GM21786 (cell line): ENCODE results near the gene TRAPPC8.
"Not testable (repeated sequence)": the region's sequence is repeated elsewhere in the genome, so short reads cannot be mapped to it uniquely, and the experiment has no call there.

Source experiments
- ATAC-seq: cut with Tn5 transposase; IDR thresholded peaks from one replicate; pipeline ENCODE4 v1.9.1; 2021; ENCODE audit not compliant: unreplicated experiment

The TRAPPC8 gene

GRCh38 chr18:31946305-31947046 lies 3.5 kb upstream of the TRAPPC8 start:
- no peak for ATAC-seq

GRCh38 chr18:31943878-31944816 lies 1.2 kb upstream of the TRAPPC8 start:
- no peak for ATAC-seq

GRCh38 chr18:31942291-31942998 lies 483 bp downstream of the TRAPPC8 start:
- ATAC-seq: peak; percentile 20

GRCh38 chr18:31941010-31941809 lies 1.7 kb downstream of the TRAPPC8 start:
- no peak for ATAC-seq

- ATAC-seq: not testable (repeated sequence)
Observed at GRCh38 chr18:31934773-31935172, 8.2 kb downstream of the TRAPPC8 start.

GRCh38 chr18:31931886-31932240 lies 11.1 kb downstream of the TRAPPC8 start:
- no peak for ATAC-seq

- no peak for ATAC-seq
Observed at GRCh38 chr18:31931163-31931885, 11.6 kb downstream of the TRAPPC8 start.

GRCh38 chr18:31929273-31929672 lies 13.7 kb downstream of the TRAPPC8 start:
- ATAC-seq: no peak

- not testable (repeated sequence) for ATAC-seq
Observed at GRCh38 chr18:31926988-31927387, 15.9 kb downstream of the TRAPPC8 start.

- no peak for ATAC-seq
Observed at GRCh38 chr18:31920277-31920676, 22.7 kb downstream of the TRAPPC8 start.

- not testable (repeated sequence) for ATAC-seq
Observed at GRCh38 chr18:31919366-31919765, 23.6 kb downstream of the TRAPPC8 start.

GRCh38 chr18:31918733-31919132 lies 24.2 kb downstream of the TRAPPC8 start:
- ATAC-seq: no peak

GRCh38 chr18:31901063-31901462 lies 41.9 kb downstream of the TRAPPC8 start:
- no peak for ATAC-seq

- not testable (repeated sequence) for ATAC-seq
Observed at GRCh38 chr18:31899771-31900170, 43.2 kb downstream of the TRAPPC8 start.

GRCh38 chr18:31892936-31893335 lies 50.0 kb downstream of the TRAPPC8 start:
- ATAC-seq: no peak

GRCh38 chr18:31891566-31891965 lies 51.4 kb downstream of the TRAPPC8 start:
- no peak for ATAC-seq

- ATAC-seq: no peak
Observed at GRCh38 chr18:31884020-31884419, 58.9 kb downstream of the TRAPPC8 start.

- no peak for ATAC-seq
Observed at GRCh38 chr18:31880186-31880898, 62.6 kb downstream of the TRAPPC8 start.

GRCh38 chr18:31878358-31878757 lies 64.6 kb downstream of the TRAPPC8 start:
- no peak for ATAC-seq
